GM12864 (cell line): ENCODE measurements around the gene TENM3.

Experiments used
- DNase-seq: peaks from one replicate; pipeline ENCODE4 v3.0.0-alpha.2; 2011; ENCODE audit warnings: low read depth
- H3K4me3 ChIP-seq: 2 replicates; pipeline ENCODE4 v1.5.1; 2011; ENCODE audit warnings: mild to moderate bottlenecking, low read depth, low read length, control low read depth
- TF ChIP-seq, protein P1 (sequence below): IDR thresholded peaks from 2 replicates; pipeline ENCODE4 v1.5.1; 2011; ENCODE audit warnings: low read depth, mild to moderate bottlenecking, moderate library complexity, low read length, control low read depth, inconsistent platforms; ENCODE audit errors: missing control alignments

TENM3 gene

DNA sequence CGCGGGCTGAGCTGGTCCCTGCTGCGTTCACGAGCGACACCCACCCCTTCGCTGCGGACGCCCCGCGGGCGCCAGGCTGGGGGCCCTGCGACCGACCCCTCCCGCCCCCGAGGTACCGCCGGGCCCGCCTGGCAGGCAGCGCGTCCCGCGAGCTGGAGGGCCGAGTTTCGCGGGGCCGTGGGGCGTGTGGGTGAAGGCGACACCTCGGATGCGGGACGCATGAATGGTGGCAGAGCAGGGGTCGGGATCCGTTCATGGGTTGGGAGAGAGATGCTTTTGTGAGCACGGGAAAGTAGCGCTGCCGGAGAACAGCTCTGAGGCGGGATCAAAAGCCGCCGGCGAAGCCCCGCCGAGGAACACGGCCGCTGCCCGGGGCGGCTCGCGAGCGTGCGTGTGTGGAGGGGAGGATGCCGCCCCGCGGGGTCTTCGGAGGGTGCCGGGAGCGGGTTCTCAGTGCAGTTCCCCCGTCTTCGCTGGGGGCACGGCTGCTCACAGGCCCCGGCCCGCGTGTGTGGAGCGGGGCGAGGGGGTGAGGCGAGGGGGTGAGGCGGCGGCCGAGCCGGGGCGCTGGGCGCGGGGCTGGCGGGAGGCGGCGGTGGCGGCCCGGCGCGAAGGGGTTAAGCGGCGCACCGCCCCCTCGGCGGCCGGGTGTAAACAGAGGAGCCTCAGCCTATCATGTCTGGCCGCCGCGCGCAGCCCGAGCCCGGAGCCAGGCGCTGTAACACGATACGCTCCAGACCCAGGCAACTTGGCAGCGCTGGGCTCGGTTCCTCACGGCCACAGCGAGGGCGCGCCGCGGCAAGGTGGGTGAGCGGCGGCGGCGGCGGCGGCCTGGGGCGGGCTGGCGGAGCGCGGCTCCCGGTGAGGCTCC is 205.3 kb downstream of the TENM3 start:
- TF ChIP-seq, protein P1, sequence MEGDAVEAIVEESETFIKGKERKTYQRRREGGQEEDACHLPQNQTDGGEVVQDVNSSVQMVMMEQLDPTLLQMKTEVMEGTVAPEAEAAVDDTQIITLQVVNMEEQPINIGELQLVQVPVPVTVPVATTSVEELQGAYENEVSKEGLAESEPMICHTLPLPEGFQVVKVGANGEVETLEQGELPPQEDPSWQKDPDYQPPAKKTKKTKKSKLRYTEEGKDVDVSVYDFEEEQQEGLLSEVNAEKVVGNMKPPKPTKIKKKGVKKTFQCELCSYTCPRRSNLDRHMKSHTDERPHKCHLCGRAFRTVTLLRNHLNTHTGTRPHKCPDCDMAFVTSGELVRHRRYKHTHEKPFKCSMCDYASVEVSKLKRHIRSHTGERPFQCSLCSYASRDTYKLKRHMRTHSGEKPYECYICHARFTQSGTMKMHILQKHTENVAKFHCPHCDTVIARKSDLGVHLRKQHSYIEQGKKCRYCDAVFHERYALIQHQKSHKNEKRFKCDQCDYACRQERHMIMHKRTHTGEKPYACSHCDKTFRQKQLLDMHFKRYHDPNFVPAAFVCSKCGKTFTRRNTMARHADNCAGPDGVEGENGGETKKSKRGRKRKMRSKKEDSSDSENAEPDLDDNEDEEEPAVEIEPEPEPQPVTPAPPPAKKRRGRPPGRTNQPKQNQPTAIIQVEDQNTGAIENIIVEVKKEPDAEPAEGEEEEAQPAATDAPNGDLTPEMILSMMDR, result no peak
- no peak overlapping the region for H3K4me3 ChIP-seq
- no peak for DNase-seq

GRCh38 chr4:182449186-182449929 is 206.2 kb downstream of the TENM3 start:
- DNase-seq, result no peak
- H3K4me3 ChIP-seq, result no peak overlapping the region
- TF ChIP-seq, protein P1, result no peak

DNA sequence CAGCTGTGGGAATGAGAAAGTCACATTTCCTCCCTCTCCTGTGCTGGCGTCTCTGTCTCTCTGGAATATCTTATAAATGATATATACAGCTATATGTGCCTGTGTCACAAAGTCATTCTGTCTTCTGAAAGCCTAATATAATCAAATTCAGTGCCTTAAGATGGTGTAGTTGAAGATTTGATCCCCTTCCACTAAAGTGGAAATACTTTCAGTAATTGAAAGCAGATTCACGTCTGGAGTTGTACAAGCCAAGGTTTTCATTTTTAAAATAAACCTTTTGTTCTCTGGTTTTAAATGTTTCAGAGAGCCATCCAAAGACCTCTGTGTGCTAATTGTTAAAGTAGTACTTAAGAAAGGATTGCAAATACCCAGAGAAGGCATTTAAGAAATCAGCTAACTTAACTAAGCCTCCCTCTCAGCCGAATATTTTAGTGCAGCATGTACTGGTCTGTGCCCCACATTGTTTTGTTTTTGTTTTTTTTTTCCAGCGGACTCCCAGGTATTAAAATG is 206.8 kb downstream of the TENM3 start:
- TF ChIP-seq, protein P1, result no peak
- H3K4me3 ChIP-seq, result no peak overlapping the region
- no peak for DNase-seq

DNA sequence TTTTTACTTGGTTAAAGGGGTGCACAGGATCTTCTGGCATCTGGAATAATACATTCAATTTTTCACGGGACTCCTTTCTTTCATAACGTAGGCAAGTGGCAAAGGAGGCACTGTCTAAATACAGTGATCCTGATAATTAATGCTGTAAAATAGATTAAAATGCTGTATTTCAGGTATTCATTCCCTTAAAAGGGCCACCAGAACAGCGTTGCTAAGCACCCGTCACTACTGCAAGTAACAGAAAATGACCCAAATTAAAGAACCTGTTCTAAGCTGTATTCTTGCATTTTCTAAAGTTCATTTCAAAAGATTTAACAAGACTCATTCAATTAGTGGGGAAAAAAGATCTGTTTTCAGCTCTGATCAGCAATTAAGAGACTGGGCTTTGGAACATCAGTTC is 208.2 kb downstream of the TENM3 start:
- TF ChIP-seq, protein P1, result no peak
- DNase-seq, result no peak
- no peak overlapping the region for H3K4me3 ChIP-seq

DNA sequence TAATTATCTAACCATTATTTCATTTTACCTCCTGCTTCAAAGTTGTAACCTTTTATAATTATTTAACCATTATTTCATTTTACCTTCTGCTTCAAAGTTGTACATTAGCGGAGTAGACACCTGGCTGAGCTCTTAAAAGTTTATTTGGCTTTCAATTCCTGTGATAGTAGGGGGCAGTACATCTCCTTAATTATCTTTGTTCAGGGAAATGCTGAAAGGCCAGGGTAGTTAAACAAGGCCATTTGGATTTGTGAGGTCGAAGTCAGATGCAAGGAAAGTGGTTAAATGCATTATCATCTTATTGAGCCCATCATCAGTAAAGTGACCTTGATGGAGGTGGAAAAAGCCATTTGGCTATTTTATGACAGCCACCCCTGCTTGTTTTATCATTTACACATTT is 210.6 kb downstream of the TENM3 start:
- TF ChIP-seq, protein P1, result no peak
- DNase-seq, result no peak
- H3K4me3 ChIP-seq, result no peak overlapping the region

GRCh38 chr4:182454440-182455013 is 211.3 kb downstream of the TENM3 start:
- TF ChIP-seq, protein P1, result no peak
- no peak overlapping the region for H3K4me3 ChIP-seq
- DNase-seq, result no peak
